GM04504 (cell line): Measurements from ENCODE around the gene KAZALD1.
A peak's percentile ranks its signal among the peaks of the same experiment; 100 is the strongest.

ENCODE experiments used
- DNase-seq: peaks from one replicate; pipeline ENCODE4 v3.0.0-alpha.2; 2012; ENCODE audit warnings: low read depth

Gene KAZALD1, protein sequence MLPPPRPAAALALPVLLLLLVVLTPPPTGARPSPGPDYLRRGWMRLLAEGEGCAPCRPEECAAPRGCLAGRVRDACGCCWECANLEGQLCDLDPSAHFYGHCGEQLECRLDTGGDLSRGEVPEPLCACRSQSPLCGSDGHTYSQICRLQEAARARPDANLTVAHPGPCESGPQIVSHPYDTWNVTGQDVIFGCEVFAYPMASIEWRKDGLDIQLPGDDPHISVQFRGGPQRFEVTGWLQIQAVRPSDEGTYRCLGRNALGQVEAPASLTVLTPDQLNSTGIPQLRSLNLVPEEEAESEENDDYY

DNA sequence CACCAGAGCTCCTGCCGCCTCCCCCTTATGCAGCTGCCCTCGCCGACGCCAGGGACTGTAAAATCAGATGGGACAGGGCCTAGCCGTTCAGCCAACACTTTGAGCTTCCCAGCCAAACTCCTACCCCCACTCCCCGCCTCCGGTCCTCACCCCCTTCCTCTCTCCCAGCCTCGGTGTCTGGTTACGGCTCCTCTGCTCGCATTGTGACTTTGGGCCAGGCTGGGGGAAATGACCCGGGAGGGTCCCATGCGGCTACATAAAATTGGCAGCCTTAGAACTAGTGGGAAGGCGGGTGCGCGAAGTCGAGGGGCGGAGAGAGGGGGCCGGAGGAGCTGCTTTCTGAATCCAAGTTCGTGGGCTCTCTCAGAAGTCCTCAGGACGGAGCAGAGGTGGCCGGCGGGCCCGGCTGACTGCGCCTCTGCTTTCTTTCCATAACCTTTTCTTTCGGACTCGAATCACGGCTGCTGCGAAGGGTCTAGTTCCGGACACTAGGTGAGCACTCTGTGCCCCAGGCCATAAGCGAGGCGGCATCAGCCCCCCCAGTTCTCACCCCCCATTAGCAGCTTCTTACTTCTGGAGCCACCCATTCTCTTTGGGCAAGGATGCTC lies at the start of gene KAZALD1:
Gene KAZALD1, plus strand, starts transcription at position 366 of the 608 bp plus-strand sequence. CDS start 604 bp downstream, outside the sequence.
- DNase-seq, result no peak

DNA sequence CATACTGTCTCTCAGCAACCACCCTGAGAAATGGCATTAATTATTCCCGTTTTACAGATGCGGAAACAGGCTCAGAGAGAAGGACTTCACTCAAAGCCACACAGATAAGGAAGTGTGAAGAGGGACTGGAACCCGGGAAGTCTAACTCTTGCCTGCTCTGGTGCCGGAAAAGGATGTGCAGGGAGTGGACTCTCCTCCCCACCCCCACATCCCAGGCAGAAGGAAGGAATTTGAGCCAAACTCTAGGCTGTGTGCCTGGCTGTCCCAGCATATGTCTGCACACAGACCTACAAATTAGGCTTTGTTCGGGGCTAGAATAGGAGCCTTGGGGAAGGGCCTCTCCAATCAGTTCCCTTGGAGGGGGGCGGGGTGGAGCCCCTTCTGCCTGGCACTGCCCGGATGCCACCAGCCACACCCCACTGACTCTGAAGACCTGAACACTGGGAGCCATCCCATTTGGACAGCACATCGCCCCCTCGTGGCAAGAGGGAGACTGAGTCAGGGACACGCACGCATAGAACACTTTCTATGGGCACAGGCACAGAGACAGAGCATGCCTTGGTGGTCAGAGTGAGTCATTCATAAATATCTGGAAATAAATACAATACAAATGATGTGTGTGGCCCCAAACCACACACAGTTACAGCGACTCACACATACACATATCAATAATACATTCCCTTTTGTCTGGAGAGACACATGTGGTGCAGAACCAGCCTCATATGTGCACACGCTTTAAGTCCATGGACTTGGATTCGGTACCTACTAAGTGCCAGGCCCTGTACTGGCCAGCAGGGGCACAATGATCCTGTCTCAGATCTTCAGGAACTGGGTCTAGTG lies 49.0 kb upstream of the KAZALD1 start:
- peak; percentile 87 for DNase-seq

DNA sequence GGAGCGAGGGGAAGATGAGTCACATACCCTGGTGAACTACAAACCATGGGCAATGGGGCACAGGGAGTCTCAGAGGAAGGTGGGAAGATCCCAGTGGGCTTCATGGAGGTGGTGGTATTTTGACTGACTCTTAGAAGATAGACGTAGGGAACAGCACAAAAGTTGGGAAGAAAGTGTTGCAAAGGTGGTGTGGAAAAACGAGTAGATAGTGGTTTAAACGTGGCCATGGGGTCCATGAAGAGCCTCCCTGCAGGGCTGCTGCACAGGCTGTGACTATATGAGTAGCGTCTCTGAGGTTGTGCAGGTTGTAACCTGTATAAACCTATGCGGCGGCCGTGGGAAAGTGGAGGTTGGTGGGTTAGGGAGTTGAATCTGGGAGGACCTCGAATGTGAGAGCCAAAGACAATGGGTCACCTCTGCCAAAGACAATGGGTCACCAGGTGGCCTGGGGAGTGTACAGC lies 48.4 kb upstream of the KAZALD1 start:
- DNase-seq, result no peak

DNA sequence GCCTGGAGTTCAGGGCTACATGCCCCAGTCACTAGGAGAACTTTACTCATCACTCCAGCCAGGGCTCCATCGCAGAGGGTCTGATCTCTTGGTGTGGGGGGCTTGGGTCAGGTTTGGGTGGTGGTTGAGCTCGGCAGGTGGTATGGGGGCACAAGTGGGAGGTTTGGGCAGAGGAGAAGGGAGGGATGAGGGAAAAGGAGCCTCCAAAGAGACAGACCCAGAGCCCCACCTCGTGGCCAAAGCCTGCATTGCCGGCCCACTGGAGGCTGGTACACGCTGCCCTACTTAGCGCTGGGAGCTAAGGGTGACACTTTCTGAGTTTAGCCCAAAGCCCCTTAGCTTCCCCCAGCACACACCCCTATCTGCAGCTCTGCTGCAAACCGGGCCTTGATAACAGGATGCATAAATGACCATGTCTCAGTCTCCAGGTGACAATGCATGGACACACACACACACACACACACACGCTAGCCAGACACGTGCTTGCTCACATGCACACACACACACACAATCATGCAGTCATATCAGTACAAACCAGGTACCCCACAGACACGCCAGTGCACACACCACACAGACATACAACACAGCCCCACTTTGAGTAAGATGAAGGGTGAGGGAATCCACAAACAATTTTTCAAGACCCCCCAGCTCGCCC lies 47.4 kb upstream of the KAZALD1 start:
- peak; percentile 35 for DNase-seq

DNA sequence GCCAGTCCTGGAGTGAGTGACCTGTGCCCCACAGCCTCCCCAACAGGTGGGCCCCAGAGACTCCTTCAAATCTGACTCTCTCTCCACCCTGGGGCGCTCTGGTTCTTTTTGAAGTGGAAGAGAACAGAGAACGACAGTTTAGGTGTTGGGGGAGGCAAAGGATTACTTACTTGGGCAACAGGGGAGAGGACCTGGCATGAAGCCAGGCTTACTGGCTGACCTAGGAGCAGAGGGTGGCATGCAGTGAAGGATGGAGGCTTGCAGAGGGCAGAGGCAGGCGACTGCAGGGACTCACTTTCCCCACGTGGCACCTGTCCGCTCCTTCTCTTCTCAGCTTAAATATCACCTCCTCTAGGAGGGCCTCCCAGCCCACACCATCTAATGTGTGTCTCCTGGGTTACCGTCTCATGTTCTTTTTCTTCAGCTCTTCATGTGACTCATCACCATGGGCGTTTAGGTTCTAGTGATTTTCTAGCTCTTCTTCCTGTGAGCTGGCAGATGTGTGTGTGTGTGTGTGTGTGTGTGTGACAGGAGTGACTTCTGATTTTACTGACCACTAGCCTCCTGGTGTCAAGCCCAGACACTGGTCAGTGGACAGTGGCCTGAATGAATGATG lies 46.7 kb upstream of the KAZALD1 start:
- peak; percentile 83 for DNase-seq

DNA sequence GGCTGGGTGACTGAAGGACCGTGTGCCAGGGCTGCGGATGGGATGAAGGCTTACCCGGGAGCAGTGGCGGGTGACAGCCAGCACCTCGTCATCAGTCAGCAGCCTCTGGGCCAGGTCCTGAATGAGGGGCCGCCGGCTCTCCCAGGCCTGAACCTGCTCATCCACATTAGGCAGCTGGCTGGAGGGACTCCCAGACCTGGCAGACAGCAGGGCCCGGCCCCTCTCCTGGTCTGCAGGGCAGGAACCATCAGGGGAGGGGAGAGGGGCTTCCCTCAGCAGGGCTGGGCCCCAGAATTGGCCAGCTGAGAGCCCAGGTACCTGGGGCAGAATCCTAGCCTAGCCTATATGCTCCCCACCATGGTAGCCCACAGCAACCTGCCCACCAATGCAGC lies 46.2 kb upstream of the KAZALD1 start:
- no peak for DNase-seq

DNA sequence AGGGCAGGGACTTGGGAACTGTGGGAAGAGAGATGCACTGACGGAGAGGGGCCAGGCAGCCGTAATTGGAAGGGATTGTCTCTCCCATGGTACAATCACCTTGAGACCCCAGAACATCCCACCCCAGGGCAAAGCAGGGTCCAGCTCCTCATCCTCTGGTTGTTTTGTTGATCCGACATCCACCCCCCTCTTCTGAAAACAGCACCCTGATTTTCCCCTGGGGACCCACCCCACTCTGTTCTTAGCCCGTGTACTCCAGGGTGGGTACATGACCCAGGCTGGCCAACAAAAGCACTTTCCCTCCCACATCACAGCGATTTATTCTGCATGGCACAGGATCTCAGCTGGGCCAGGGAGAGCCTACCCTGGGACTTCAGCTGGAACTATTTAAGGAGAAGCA lies 45.0 kb upstream of the KAZALD1 start:
- DNase-seq, result no peak

DNA sequence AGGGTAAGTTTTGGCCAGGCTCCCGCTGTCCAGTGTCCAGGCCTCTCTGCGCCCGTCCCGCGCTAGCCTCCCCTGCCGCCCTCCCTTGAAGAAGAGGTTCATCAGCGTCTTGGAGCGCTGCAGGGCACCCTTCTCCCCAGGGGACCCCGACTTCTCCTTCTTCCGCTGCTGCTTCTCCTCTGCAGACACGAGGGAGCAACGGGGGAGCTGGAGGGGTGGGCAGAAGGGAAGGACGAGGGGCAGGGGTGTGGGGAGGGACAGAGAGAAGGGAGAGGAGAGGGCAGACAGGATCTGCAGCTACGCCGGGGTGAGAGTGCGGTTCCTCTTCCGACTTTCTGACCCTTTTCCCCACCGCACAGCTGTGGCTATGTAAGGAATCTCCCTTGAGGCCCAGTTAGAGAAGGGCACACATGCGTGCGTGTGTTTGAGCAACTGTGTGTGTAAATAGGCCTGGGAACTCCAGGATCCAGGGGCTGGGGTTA lies 43.6 kb upstream of the KAZALD1 start:
- no peak for DNase-seq

DNA sequence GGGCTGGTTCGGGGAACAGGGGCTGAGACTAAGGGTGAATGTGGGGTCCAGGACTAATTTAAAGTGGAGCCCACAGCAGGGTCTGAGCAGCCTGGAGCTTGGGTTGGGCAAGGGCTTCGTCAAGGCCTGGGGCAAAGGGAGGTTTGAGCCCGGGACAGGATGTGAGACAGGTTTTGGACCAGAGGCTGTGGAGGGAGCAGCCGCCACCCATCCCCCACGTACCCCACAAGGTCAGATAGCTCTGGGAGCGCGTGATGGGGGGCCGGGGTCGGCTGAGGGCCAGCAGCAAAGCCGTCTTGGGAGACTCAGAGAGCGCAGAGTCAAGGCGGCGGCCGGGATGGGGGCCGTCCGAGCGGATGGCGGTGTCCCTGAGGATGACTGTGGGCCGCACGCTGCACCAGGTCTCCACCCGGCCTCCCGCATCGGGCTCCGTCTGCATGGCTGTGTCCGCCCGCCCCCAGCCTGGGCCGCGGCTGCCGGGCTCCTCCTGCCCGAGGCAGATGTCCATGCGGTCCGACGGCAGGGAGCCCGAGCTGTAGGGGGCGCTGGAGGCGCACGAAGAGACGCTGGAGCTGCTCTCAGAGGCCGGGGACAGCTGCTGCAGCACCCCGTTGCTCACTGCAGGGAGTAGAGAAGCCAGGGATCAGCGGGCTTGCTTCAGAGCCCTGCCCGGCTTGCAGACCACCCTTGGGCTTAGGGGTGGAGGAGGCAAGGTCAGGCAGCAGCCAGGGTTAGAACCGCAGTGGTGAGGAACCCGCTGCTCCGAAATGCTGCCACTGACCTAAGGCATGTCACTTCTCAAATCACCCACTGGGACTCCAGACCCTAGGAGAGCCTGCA lies 43.0 kb upstream of the KAZALD1 start:
- DNase-seq, result no peak

DNA sequence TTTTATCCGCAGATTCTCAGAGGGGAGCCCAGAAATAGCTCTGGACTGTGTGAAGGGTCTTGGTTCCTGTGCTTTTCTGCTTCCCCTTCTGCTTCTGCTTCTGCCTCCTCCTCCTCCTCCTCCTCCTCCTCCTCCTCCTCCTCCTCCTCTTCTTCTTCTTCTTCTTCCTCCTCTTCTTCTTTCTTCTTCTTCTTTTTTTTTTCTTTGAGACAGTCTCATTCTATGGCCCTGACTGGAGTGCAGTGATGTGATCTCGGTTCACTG lies 42.4 kb upstream of the KAZALD1 start:
- DNase-seq, result no peak

DNA sequence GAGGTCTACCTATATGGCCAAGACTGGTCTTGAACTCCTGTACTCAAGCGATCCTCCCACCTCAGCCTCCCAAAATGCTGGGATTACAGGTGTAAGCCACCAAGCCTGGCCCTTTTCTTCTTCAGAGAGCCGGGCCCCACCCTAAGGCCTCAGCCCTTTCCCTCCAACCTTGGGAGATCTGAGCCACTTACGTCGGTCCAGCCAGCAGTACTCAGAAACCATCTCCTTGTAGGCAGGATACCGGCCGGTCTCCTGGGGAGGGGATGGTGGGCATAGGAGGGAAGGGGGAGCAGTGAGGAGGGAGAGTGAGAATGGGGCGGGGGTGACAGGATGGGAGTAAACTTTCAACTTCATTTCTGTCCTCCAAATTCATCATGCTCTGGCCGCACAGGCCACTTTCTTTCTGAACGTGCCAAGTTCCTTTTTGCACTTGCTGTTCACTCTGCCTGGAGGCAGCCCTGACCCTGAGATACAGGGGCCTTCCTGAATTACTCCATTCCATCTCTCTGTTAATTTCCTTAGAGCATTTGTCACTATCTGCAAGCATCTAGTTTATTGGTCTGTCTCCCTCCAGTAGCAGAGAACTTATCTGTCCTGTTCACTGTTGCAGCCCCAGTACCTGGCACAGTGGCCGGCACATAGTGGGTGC lies 41.2 kb upstream of the KAZALD1 start:
- no peak for DNase-seq

DNA sequence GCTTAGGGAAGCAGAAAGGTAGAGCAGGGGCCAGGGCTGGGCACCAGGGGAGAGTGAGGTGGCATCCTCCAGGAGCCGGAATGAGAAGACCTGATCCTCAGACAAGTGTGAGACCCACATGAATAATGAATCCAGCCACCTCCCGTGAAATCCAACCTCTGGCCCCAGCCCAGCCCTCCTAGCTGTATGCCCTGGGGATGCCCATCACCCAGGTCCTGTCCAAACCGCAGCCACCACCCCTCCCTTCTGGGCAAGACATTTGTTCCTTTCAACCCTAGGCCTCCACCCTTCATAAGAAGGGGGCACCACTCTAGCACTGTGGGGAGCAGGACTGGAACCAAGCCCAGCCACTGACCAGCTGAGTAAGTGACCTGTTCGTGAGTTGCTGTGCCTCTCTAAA lies 40.5 kb upstream of the KAZALD1 start:
- DNase-seq, result no peak

DNA sequence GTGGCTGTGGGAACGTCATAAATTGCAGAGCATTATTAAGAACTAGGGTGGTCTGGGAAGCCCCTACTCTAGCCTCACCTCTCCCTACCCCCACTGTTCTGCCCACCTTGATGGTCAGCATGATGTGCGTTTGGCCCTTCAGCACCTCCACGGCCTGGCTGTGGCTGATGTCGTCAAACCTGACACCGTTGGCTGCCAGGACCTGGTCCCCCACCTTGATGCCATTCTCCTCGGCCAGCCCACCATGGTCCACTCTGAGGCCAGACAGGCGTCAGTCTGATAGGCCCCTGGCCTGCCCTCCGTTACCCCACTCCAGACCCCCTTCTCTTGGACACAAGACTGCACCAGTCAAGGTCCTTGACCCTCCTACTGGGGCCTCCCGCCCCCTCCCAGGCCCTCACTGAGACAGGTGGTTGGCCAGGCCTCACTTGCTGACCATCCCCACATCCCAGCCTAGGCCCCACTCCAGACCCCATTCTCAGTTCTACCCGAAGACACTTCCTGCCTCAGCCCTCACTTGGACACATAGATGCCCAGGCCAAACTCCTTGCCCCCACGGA lies 40.0 kb upstream of the KAZALD1 start:
- DNase-seq, result no peak

DNA sequence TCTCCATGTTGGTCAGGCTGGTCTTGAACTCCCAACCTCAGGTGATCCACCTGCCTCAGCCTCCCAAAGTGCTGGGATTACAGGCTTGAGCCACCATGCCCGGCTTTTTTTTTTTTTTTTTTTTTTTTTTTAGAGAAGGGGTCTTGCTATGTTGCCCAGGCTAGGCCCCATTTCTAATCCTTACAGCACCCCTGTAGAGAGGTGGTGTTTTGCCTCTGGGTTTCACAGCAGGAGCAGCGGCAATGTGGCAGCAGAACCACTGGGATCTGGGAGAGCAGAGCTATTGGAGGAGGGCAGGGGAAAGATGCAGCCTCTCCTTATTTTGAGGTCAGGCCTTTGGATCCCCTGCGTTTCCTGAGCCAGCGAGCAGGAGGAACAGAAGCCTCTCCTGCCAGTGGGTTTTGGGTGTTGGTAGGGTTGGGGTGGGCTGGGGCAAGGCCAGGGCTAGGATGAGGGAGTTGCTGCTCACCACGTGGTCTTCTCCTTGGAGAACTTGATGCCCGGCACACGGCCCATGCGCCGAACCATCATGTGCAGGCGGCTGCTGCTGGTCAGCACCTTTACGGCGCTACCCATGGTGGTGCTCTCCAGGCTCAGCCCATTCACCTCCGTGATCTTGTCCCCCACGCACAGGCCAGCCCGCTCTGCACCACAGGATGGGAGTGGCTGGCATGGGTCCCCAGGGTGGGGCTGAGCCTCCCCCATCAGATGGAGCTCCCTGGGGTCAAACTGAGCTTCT lies 38.7 kb upstream of the KAZALD1 start:
- no peak for DNase-seq

DNA sequence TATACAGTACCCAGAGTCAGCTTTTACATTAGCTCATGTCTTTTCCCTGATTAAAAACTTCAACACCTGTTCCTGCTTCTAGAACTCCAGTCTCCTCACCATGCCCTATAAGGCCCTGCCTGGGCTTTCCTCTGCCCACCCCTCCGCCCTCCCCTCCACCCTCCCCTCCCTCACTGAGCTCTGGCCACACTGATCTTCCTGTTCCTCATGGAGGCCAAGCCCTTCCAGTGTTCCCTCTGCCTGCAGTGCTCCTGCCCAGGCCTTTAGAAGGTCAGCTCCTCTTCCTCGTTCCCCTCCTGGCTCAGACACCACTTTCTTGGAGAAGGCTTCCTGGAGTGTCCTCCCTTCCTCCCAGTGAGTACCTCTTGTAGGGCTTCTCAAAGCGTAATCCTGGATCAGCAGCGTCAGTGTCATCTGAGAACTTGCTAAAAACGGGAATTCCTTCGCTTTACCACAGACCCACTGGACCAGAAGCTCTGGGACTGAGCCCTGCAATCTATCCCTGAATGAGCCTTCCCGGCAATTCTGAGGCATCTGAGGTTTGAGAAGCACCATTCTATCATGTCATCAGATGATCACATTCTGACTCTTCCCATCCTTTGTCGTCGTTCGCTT lies 34.6 kb upstream of the KAZALD1 start:
- no peak for DNase-seq

DNA sequence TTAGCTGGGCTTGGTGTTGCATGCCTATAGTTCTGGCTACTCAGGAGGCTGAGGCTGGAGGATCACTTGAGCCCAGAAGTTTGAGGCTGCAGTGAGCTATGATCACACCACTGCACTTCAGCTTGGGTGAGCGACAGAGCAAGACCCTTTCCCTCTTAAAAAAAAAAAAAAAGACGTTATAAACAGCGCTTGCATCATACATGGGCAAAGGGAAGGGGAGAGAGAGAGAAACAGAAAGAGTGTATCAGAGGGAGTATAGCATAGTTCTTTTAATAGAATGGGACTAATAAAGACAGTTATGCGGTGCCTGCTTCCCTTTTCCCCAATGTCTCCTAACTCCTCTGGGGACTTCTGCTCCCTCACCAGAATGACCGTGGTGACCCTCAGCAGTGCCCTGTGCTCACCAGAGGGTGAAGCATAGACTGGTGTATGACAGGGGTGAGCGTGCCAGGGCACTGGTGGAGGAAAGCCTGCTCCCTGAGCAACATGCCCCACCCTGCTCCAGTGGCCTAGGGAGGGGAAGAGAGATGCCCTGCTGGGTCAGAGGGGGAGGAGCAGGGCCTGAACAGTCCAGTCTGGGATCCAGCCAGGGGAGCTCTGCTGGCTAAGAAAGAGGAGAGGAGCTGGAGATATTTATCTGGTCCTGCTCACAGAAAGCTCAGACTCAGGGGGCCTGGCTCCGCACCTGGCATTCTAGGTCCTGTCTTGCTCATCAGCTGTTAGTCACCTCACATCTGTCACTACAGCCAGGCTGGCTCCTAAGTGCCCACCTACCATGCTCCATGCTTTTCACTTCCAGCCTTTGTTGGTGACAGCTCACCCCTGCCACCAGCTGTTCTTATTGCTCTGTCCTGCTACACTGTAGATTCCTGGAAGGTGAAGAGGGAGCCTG lies 33.1 kb upstream of the KAZALD1 start:
- no peak for DNase-seq

DNA sequence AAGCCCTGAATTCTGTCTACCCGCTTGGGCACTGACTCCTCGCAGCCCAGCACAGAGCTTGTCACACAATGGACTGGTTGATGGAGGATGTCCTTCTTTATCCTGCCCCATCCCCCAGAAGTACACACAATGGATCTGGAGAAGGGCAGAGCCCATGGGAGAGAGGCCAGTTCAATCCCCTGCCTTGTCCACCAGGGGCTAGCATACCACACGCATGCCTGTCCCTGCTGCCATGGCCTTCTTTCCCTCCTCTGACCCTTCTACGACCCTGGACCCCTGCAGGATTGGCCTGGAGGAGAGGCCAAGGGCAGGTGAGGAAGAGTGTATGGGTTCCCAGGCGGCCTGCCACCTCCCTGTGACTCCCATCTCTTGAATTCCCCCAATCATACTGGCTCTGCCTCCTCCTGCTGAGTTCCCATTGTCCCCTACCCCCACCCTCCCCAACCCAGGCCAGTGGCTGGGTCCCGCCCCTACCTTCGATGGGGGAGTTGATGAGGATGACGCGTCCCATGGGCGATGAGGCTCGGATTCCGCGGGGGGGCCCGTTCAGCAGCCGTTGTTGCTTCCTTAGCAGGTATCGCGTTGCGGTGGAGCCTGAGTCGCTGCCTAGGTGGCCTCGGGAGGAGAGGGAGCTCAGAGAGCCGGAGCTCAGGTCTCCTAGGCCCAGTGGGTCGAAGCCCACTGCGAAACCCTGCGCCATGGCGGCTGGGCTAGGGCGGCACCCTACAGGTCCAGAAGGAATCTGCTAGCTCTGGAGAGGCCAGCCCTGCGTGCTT lies 32.1 kb upstream of the KAZALD1 start:
- no peak for DNase-seq
